Hypothalamus (tissue), 51 donors: ENCODE data around the gene COL6A6.
A peak's percentile ranks its signal among the peaks of the same experiment; 100 is the strongest.
"Not testable (repeated sequence)": the region's sequence is repeated elsewhere in the genome, so short reads cannot be mapped to it uniquely, and the experiment has no call there.

Experiments
- DNase-seq, 51 donors: peaks; one replicate each; lab custom pipeline; 2025; lab: John Stamatoyannopoulos, UW

COL6A6 gene

GRCh38 chr3:130537673-130538304 is 20.8 kb downstream of the COL6A6 start:
- no peak for DNase-seq

- peak in 17 of 51 donors; percentile 1 to 51 (median 5) for DNase-seq
Measured at GRCh38 chr3:130539005-130539404, 22.0 kb downstream of the COL6A6 start.

- no peak for DNase-seq
Measured at GRCh38 chr3:130543322-130543721, 26.3 kb downstream of the COL6A6 start.

GRCh38 chr3:130546920-130547679 is 30.1 kb downstream of the COL6A6 start:
- DNase-seq = no peak

GRCh38 chr3:130547680-130548065 is 30.7 kb downstream of the COL6A6 start:
- not testable (repeated sequence) for DNase-seq

GRCh38 chr3:130548356-130548755 is 31.4 kb downstream of the COL6A6 start:
- DNase-seq = no peak

GRCh38 chr3:130557336-130558035 is 40.5 kb downstream of the COL6A6 start:
- DNase-seq = no peak

GRCh38 chr3:130558366-130558765 is 41.4 kb downstream of the COL6A6 start:
- DNase-seq = no peak

- no peak for DNase-seq
Measured at GRCh38 chr3:130565224-130565623, 48.2 kb downstream of the COL6A6 start.
